IPS-NIHi7 (cell line): ENCODE measurements around the gene OR6M1.

ENCODE experiments used
- DNase-seq: peaks from one replicate; pipeline ENCODE4 v3.0.0; 2012; ENCODE audit warnings: mixed read lengths; ENCODE audit errors: extremely low spot score

Gene OR6M1

GRCh38 chr11:123806249-123806648, at the start of gene OR6M1:
OR6M1 (minus strand) TSS chr11:123806349; CDS start chr11:123806349, 0 bp downstream.
- DNase-seq: no peak

GRCh38 chr11:123853038-123853437, 46.9 kb upstream of the OR6M1 start:
- DNase-seq: peak; percentile 12

GRCh38 chr11:123852321-123852720, 46.2 kb upstream of the OR6M1 start:
- no peak for DNase-seq

- no peak for DNase-seq
These were observed 45.0 kb upstream of the OR6M1 start for GRCh38 chr11:123851110-123851509.

GRCh38 chr11:123841174-123841573, 35.0 kb upstream of the OR6M1 start:
- DNase-seq: no peak

GRCh38 chr11:123839131-123839530, 33.0 kb upstream of the OR6M1 start:
- DNase-seq: no peak

GRCh38 chr11:123838659-123839058, 32.5 kb upstream of the OR6M1 start:
- no peak for DNase-seq

- no peak for DNase-seq
These were observed 32.0 kb upstream of the OR6M1 start for GRCh38 chr11:123838199-123838598.

- no peak for DNase-seq
These were observed 26.9 kb upstream of the OR6M1 start for GRCh38 chr11:123833095-123833494.

- DNase-seq: no peak
These were observed 23.6 kb upstream of the OR6M1 start for GRCh38 chr11:123829745-123830144.

- DNase-seq: peak; percentile 29
These were observed 16.4 kb upstream of the OR6M1 start for GRCh38 chr11:123822599-123822998.

- no peak for DNase-seq
These were observed 15.9 kb upstream of the OR6M1 start for GRCh38 chr11:123822032-123822431.

GRCh38 chr11:123815122-123815521, 9.0 kb upstream of the OR6M1 start:
- no peak for DNase-seq

GRCh38 chr11:123801765-123802164, 4.4 kb downstream of the OR6M1 start:
- no peak for DNase-seq

GRCh38 chr11:123800036-123800435, 6.1 kb downstream of the OR6M1 start:
- no peak for DNase-seq

GRCh38 chr11:123799438-123799837, 6.7 kb downstream of the OR6M1 start:
- no peak for DNase-seq

- no peak for DNase-seq
These were observed 7.5 kb downstream of the OR6M1 start for GRCh38 chr11:123798513-123799252.

- no peak for DNase-seq
These were observed 8.1 kb downstream of the OR6M1 start for GRCh38 chr11:123798079-123798478.

- DNase-seq: no peak
These were observed 8.6 kb downstream of the OR6M1 start for GRCh38 chr11:123797541-123797940.

GRCh38 chr11:123797114-123797513, 9.0 kb downstream of the OR6M1 start:
- DNase-seq: no peak

GRCh38 chr11:123796226-123796625, 9.9 kb downstream of the OR6M1 start:
- no peak for DNase-seq

- DNase-seq: no peak
These were observed 22.6 kb downstream of the OR6M1 start for GRCh38 chr11:123783536-123783935.

- no peak for DNase-seq
These were observed 27.6 kb downstream of the OR6M1 start for GRCh38 chr11:123778511-123778910.
